Non-pigmented ciliary epithelial cell (primary cell): ENCODE results near the gene ZDBF2.
"Not testable (repeated sequence)": the region's sequence is repeated elsewhere in the genome, so short reads cannot be mapped to it uniquely, and the experiment has no call there.

Source experiments
- DNase-seq: peaks from one replicate; pipeline ENCODE4 v3.0.0-alpha.2; 2010; ENCODE audit warnings: low read depth

The ZDBF2 gene

DNA sequence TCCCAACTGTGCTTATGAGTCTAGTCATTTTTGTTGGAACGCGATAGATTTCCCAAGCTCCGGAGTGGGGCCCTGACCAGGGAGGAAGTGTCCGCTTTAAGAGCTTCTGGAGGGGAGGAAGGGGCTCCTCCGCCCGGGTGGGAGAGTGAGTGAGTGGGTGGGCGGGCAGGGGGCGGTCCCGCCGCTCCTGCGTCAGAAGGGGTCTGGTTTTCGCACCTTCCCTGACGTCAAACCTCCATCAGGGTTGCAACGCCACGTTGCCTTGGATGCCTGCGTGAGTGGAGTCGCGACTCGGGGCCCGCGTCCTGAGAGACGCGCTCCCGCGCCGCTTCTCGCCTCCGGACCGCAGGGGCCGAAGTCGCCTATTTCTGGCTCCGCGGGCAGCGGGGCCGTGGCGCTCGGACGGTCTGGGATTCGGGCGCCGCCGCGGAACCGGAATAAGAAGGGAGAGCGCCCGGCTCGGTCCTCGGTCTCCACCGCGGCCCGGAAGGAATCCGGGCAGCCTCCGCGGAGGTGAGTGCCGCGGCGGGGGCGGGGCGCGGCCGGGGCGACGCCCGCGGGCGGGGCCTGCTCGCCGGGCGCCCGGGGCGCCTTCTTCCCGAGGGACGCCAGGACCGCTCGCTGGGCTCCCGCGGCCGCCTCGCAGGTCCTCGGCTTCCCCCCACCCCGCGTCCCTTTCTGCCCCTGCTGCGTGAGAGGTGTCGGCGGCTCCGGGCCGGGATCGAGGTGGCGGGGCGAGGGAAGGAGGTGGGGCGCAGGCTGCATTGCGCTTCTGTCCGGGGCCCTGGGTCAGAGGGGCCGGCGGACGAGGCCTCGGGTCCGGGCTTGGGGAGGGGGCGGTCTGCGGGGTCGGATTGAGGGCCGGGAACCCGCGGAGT, at the start of gene ZDBF2:
Gene ZDBF2 (plus strand): TSS at position 230 of the 878 bp plus-strand sequence. CDS start 7,187 bp downstream, outside the sequence.
- DNase-seq: no peak

DNA sequence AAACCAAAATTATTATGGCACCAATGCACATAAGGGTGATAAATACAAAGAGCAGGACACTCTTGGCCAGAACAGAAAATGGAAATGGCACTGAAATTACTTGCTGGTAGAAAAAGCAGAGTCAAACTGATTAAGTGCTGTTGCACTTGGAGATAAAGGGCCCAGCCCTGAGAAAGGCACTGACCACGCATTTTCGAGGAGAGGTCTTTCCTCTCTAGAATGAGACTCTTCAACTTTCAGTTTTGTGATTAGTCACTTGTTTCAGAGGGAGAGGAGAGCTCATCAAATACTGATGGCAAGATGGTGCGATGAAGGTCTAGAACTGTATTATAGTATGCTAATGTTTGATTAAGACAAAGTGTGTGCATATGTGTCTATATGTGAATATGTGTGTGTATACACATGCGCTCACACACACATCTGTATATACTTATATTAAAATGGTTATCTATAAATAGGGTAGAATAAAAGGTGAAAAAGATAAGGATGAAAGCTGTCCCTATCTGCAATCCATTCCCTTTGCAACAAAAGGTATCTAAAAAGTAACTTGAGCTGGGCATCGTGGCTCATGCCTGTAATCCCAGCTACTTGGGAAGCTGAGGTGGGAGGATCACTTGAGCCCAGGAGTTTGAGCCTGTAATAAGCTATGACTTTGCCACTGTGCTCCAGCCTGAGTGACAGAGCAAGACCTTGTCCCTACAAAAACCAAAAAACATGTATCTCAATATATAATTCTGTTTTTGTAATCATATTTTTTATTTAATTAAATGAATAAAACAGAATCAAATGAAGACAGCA, 48.8 kb upstream of the ZDBF2 start:
- no peak for DNase-seq

DNA sequence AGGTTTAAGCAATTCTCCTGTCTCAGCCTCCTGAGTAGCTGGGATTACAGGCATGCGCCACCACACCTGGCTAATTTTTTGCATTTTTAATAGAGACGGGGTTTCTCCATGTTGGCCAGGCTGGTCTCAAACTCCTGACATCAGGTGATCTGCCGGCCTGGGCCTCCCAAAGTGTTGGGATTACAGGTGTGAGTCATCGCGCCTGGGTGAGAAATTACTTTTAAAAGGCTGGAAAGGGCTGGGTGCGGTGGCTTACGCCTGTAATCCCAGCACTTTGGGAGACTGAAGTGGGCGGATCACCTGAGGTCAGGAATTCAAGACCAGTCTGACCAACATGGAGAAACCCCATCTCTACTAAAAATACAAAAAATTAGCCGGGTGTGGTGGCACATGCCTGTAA, 45.8 kb upstream of the ZDBF2 start:
- DNase-seq: not testable (repeated sequence)

DNA sequence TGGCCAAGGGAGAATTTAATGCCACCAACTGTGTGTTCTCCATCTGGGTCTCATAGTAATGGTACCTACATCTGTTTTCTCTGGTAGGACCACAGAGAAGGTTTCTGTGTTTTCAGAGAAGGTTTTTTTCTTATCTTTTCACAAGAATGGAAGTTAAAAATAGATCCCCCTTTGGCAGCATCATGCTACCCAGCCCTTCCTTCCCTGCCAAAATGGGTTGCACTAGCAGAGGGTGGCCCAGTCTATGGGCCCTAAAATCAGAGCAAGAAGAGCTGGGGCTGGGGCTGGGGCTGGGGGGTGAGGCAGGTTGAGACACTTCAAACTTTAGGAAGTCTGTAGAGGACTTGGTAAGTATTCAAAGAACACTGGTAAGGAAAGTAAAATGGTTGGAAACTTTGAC, 44.8 kb upstream of the ZDBF2 start:
- no peak for DNase-seq

DNA sequence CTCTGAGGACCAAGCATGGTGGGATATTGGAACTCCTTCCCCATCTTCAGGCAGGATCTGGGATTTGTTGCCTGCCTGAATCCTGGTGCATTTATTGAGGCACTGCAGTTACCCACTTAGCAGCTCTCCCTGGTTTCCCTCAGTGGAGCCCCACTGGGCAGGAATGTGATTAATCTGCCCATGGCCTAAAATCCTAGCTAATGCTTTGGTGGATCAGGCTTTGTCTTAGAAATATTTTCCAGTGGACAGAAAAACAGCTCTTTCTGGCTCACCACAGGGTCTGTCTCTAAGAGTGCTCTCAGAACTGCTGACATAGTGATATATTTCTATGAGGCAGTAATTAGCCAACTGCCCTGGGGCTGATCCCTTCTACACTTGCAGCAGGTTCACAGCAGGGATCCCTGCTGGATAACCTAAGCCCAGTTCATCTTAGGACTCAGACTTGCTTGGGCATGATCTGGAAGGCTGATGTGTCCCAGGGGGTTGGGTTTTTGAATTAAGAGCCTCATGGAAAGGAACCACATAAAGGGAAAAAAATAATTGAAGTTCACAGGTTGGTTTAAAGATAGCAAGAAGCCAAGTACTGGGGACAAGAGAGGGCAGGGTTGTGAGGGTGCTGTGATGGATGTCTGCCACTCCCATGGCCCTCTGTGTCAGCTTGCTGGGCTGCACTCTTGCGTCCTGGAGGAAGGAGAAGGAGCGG, 44.3 kb upstream of the ZDBF2 start:
- DNase-seq: no peak

DNA sequence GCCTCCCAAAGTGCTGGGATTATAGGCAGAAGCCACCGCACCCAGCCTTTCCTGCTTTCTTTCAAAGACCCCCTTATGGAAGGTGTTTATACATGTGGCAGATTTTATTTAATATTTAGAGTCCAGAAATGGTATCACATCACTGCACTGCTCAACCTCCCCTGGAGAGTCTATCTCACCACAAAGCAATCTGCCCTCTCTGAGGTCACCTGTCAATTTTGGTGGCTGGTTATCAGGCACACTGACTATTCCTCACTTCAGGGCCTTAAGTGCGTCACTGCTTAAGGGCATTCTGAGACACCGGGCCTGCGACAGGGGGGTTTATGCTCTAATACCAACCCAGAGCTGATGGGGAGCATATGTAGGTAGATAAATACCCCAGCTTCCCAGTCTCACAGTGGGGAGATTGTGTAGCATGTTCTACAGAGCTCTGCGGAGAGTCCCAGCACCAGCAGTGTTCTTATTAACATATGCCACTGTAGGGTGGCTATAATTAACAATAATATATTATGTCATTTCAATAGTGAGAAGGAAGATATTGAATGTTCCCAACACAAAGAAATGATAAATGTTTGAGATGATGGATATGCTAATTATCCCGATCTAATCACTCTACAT, 42.7 kb upstream of the ZDBF2 start:
- DNase-seq: no peak

DNA sequence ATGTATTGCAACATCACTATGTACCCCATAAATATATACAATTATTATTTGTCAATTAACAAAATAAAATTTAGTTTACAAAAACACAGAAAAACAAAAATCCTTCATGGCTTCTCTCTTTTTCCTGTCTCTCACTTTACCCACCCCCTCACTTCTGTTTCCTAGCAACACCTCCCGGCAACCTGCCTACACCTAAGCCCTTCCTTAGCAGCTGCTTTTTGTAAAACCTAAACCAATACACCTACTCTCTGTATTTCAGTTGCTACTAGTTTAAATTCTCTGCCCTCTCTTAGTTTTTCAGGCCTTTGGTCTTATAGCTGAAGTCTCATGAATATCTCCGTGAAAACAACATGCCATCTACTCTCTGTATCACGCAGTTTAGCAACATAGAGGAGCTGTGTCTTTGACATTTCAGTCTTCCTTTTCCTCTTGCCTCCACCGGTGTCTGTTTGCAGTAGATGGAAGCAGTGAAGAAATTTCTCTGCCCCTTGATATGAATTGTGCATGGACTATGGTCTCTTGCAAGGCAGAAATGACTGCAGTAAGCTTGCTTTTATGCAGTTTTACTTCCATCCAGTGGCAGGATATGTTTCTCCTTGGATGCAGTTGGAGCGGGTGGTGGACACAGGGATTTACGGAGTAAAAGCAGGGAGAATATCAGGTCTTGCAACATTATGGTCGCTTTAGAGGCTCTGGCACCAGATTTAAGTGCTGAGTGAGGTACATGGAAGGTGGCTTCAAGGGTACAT, 42.0 kb upstream of the ZDBF2 start:
- DNase-seq: no peak

DNA sequence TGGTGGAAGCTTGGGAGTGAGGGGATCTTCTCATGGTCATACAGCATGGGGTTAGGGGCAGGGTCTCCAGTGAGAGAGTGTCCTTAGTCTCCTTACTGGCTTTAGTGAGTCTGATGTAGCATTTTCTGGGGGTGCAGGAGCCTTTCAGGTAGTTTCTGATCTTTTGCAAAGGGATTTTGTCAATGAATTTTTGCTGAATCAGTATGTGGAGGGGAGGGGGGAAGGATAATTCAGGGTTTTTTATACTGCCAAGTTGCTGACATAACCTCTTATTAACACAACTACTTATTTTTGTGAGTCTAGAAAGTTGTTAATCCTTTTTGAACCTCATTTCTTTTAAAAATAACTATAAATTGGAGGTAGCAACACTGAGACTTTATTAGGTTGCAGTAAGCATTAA, 35.3 kb upstream of the ZDBF2 start:
- no peak for DNase-seq

DNA sequence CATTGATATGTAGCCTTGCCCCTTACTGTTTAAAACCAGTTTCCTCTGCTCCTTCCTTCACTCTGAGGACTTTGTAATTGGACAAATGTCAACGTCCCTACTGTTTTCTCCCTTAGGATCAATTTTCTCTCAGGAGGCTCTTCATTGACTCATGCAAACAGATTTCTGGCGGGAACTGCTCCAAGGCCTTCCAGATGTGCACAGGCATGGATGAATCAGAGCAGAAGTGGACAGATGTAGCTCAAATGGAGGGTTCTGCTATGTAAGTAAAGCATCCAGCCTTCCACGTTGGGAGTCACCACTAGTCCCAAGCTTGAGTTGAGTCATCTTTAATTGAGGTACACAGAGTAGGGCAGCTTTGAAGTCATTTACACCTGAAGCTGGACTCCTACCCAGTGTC, 34.1 kb upstream of the ZDBF2 start:
- DNase-seq: no peak

DNA sequence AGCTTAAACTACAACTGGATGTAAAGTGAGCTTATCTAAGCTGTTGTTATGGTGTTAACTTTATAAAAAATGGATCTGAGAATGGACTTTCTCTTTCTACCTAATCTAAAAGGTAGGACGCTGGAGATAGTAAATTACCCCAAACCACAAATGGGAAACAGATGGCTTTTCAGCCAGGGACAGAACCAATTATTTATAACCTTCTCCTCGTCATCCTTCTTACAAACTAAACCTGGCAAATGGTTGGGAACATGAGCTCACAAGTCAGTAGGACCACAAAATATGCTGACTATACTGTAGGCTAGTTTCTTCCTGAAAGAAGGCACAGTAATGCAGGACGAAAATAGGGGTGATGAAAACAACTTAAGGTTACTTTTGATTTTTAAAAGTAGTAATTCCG, 32.7 kb upstream of the ZDBF2 start:
- no peak for DNase-seq

DNA sequence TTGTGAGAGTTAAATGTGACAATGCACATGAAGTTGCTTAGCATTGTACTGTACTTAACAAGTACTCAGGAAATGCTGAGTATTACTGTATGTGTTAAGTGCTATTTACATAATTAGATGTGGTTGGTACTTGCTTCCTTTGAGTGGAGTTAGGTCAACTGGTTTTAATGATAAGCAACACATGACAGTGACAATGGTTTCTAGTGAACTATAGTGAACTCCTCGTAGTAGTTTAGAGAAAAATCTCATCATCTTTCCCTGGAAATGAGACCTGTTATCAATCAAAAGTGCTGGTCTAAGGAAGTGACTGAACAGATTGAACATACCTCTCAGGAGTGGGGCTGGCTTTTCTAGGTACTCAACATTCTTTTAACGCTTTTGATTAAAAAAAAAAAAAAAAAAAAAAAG, 29.2 kb upstream of the ZDBF2 start:
- no peak for DNase-seq

DNA sequence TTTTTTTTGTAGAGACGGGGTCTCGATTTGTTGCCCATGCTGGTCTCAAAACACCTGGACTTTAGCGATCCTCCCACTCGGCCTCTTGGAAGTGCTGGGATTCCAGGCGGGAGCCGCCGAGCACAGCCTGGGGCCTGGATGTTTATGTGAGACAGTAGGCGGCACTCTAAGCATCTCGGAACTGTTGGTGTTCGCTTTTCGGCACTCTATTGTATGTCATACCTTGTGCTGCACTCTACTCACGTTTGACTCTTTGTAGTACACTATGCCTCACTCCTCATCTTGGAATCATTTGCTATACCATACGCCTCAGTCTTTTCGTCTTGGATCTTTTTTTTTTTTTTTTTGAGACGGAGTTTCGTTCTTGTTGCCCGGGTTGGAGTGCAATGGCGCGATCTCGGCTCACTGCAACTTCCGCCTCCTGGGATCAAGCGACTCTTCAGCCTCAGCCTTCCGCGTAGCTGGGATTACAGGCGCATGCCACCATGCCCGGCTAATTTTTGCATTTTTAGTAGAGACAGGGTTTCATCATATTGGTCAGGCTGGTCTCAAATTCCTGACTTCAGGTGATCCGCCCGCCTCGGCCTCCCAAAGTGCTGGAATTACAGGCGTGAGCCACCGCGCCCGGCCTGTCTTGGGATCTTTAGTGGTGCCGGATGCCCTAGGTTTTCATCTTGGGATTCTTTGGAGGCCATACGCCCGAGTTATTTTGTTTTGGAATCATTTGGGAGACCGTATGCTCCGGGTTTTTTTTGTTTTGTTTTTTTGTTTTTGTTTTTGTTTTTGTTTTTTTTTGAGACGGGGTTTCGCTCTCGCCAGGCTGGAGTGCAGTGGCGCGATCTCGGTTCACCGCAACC, 24.2 kb upstream of the ZDBF2 start:
- no peak for DNase-seq

DNA sequence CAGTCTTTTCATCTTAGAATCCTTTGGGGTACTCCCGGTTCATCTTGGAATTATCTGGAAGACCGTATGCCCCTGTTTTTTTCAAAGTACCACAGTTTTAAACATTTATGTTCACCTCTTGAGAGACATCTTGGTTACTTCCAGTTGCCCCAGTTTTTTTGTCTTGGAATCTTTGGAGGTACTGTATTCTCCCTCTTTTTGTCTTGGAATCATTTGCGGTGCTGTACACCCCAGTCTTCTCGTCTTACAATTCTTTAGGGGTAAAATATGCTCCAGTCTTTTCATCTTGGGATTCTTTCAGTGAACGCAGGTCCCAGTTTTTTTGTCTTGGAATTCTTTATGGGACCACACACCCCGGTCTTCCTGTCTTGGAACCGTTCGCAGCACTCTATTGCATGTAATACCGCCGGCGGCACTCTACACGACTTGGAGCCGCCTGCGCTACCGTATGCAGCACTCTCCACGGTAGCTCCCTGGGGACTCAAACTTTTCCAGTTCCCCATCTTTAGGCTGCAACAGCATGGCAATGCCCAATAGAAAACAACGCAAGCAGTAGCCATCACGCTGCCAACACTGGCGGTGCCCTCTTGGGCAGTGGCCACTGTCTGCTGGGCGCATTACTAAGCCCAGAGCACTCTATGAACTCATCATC, 21.2 kb upstream of the ZDBF2 start:
- DNase-seq: no peak

DNA sequence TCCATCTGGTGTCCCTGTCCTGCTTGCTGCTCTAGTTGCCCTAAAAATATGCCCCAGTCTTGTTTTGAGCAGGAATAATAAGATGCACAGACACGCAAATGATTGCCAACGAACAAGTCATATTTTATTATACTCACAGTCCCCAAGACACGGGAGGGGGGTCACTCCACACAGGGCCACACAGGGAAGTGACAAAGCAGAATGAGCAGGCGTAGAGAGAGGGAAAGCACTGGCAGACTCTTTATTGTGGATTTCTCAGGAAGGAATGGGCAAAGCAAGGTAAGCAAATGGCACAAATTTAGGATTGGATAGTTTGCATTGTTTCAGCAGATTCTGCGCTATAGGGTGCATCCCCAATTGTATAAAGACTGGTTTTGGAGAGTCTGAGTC, 20.7 kb upstream of the ZDBF2 start:
- no peak for DNase-seq

DNA sequence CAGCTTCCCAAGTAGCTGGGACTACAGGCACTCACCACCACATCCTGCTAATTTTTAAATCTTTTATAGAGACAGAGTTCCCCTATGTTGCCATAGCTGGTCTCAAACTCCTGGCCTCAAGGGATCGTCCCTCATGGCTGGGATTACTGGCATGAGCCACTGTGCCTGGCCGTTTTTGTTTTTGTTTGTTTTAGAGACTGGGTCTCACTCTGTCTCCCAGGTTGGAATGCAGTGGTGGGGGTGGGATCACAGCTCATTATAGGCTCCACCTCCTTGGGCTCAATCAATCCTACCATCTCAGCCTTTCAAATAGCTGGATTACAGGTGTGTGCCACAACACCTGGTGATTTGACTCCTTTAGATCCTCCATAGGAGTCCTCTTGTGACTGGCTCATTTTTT, 19.5 kb upstream of the ZDBF2 start:
- DNase-seq: no peak

DNA sequence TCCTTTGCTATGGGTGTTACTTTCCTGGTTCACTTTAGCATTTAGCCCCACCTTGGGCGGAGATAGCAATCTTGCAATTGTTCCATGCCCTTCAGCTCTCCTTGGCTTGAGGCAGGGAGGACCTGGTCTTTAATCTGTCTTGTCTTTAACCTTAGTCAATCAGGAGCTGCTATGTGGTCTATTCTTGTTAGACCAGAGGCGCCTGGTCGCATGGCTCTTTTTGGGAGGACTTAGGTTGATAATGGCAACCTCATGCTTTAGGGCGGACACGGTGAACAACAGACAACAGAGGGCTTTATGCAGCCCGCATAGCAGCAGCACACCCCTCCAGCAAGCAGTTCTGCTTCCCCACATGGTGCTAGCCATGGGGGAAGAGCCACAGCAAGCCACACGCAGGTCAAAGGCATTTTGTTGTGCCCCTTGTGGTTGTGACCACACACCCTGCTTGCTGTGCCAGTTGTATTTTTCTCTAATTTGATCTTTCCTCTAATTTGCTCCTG, 17.7 kb upstream of the ZDBF2 start:
- no peak for DNase-seq

DNA sequence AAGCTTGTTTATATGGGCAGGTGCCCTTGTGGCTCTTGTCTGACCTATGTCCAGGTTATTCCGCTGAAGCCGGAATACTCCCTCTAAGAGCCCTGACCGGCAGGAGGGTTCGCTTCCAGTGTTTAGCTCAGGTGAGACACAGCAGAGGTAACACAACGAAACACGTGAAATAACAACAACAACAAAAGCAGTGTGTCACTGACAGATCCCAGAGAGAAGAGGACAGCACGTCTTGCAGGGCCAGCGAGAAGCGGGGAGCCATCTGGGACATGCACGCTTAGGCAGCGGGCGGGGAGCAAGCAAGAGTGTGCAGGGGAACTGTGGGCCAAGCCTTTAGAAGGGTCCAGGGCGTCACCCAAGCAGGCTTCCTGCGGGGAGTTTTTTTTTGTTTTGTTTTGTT, 17.1 kb upstream of the ZDBF2 start:
- DNase-seq: no peak

DNA sequence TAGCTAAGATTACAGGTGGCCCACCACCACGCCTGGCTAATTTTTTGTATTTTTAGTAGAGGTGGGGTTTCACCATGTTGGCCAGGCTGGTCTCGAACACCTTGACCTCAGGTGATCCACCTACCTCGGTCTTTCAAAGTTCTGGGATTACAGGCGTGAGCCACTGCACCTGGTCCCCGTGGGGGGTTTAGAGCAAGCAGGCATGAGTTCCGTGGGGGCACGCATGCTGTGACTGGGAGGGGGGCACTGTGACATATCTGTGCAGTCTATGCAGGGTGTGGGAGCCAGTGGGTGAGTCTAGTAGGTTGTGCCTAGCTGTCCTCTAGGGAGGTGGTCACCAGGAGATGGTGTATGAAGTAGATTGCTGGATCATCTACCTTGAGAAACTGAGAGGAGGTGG, 16.6 kb upstream of the ZDBF2 start:
- DNase-seq: no peak

DNA sequence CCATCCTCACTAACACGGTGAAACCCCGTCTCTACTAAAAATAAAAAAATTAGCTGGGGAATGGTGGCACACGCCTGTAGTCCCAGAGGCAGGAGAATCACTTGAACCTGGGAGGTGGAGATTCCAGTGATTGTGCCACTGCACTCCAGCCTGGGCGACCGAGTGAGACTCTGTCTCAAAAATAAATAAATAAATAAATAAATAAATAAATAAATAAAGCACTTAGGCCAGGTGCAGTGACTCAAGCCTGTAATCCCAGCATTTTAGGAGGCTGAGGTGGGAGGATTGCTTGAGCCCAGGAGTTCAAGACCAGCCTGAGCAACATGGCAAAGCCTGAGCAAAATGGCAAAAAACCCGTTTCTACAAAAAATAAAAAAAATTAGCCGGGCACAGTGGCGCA, 15.8 kb upstream of the ZDBF2 start:
- not testable (repeated sequence) for DNase-seq
